Adipocyte (in vitro differentiated cells): Measurements from ENCODE around the gene SH2D6.
"Not testable (repeated sequence)": the region's sequence is repeated elsewhere in the genome, so short reads cannot be mapped to it uniquely, and the experiment has no call there.

ENCODE experiments used
- DNase-seq: peaks from one replicate; pipeline ENCODE4 v3.0.0-alpha.2; 2015; ENCODE audit warnings: low read depth
- H3K27me3 ChIP-seq: replicated peaks from 2 replicates; pipeline ENCODE4 v1.7.0; 2013; ENCODE audit warnings: mild to moderate bottlenecking, low read length, moderate library complexity; ENCODE audit not compliant: control insufficient read depth, insufficient read depth
- H3K36me3 ChIP-seq: 2 replicates; pipeline ENCODE4 v1.7.0; 2013; ENCODE audit warnings: low read length, mild to moderate bottlenecking, moderate library complexity; ENCODE audit not compliant: control insufficient read depth, insufficient read depth, severe bottlenecking
- H3K4me1 ChIP-seq: 2 replicates; pipeline ENCODE4 v1.7.0; 2013; ENCODE audit warnings: mild to moderate bottlenecking, low read length, moderate library complexity; ENCODE audit not compliant: control insufficient read depth, insufficient read depth
- H3K4me3 ChIP-seq: 2 replicates; pipeline ENCODE4 v1.7.0; 2013; ENCODE audit warnings: mild to moderate bottlenecking, low read length, moderate library complexity
- H3K9ac ChIP-seq: 2 replicates; pipeline ENCODE4 v1.7.0; 2013; ENCODE audit warnings: mild to moderate bottlenecking, low read length, moderate library complexity
- H3K9me3 ChIP-seq: 2 replicates; pipeline ENCODE4 v1.7.0; 2013; ENCODE audit warnings: mild to moderate bottlenecking, low read length, moderate library complexity; ENCODE audit not compliant: control insufficient read depth

Gene SH2D6

GRCh38 chr2:85418132-85419008 is at the start of gene SH2D6:
SH2D6 (plus strand) TSS chr2:85418714; CDS start chr2:85429466, 10,752 bp downstream.
- Histone ChIP-seq H3K4me1 (peaks cover 43% of the 10 kb centered on the region), H3K4me3 (peak within 1 kb of the TSS; percentile 89), H3K27me3 (no peaks in the 10 kb centered on the region), H3K9ac (peak within 1 kb of the TSS; percentile 95), H3K36me3 (no peaks in the 10 kb centered on the region), H3K9me3 (no peaks in the 10 kb centered on the region)
- peak; percentile 91 for DNase-seq

GRCh38 chr2:85368921-85369320 is 49.6 kb upstream of the SH2D6 start:
- H3K9me3 ChIP-seq, result no peaks in the 10 kb centered on the region
- H3K9ac ChIP-seq, result no peak overlapping the region
- H3K27me3 ChIP-seq, result no peaks in the 10 kb centered on the region
- H3K4me1 ChIP-seq, result peaks cover 22% of the 10 kb centered on the region
- peaks cover 20% of the 10 kb centered on the region for H3K36me3 ChIP-seq
- H3K4me3 ChIP-seq, result no peak overlapping the region
- DNase-seq, result peak; percentile 9

DNA sequence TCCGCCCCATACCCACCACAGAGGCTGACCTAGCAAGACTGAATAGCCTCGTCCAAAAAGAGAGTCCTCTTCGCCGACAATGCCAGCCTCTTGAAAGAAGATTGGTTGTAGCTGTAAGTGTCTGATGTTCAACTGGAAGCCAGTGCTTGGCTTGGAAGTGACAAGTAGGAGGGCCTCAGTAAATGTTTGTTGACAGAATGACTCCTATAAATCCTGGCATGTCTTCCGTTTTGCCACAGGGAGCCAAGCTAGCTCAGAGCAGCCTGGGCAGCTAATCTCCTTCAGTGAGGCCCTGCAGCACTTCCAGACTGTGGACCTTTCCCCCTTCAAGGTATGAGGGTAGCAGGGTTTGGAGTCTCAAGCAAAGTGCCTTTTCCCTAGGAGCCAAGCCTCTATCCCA is 49.0 kb upstream of the SH2D6 start:
- H3K9me3 ChIP-seq, result no peaks in the 10 kb centered on the region
- no peak overlapping the region for H3K4me3 ChIP-seq
- DNase-seq, result peak; percentile 15

GRCh38 chr2:85371045-85371444 is 47.5 kb upstream of the SH2D6 start:
- no peak overlapping the region for H3K9ac ChIP-seq
- DNase-seq, result no peak
- no peaks in the 10 kb centered on the region for H3K27me3 ChIP-seq
- H3K36me3 ChIP-seq, result peaks cover 23% of the 10 kb centered on the region
- no peak overlapping the region for H3K4me3 ChIP-seq
- H3K9me3 ChIP-seq, result no peaks in the 10 kb centered on the region
- peaks cover 29% of the 10 kb centered on the region for H3K4me1 ChIP-seq

More for the DNA sequence above, 49.0 kb upstream of the SH2D6 start:
- no peaks in the 10 kb centered on the region for H3K27me3 ChIP-seq
- peaks cover 22% of the 10 kb centered on the region for H3K4me1 ChIP-seq
- peaks cover 21% of the 10 kb centered on the region for H3K36me3 ChIP-seq
- no peak overlapping the region for H3K9ac ChIP-seq

DNA sequence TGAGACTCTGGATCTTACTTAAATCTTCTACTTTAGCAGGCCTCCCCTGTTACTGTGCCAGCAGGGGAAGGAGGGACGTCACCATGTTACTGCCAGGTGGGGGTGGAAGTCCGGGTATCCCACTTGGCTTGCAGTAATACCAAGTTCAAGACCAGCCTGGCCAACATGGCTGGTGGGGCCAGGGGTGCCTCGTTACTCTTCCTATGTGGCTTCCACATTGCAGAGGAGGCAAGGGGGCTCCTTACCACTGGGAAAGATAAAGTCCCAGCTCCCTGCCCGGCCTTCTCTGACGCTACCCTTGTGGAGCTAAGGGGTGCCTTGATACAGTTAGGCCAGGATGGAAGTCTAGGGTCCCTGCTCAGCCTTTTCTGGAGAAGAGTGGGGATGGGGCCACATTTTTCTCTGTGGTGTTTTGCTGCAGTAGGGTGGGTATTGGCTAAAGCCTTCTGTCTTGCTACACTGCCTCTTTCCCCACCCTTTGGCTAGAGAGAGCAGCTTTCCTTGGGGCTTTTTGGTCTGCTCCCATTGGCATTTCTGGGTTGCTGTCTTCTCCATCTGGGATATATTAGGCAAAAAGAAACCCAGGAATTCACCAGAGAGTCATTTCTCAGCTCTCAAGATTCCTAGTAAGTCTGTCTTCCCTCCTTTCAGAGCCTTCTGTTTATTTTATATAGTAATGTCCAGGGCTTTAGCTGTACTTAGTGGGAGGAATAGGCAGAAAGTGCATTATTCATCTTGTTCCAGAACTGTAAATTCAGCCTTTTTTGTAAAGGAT is 42.0 kb upstream of the SH2D6 start:
- H3K36me3 ChIP-seq, result peaks cover 53% of the 10 kb centered on the region
- H3K9ac ChIP-seq, result peak overlapping the region; percentile 24
- H3K4me3 ChIP-seq, result no peak overlapping the region
- H3K9me3 ChIP-seq, result peaks cover 8% of the 10 kb centered on the region
- peak; percentile 89 for DNase-seq
- no peaks in the 10 kb centered on the region for H3K27me3 ChIP-seq
- peaks cover 22% of the 10 kb centered on the region for H3K4me1 ChIP-seq

DNA sequence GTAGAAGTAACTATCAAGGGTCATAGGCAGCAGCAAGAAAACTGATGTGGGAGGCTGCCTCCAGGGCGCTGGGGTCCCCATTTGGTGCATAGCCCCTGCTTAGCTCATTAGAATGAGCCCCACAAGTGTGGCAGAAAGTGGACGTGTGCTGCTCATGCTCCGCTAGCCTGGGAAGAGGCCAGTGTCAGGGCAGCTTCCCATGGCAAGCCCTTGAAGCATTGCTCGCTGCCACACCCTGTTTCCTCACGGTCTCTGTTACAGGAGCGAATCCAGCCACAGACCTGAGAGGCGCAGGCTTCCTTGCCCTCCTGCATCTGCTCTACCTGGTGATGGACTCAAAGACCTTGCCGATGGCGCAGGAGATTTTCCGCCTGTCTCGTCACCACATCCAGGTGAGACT is 41.4 kb upstream of the SH2D6 start:
- Histone ChIP-seq H3K36me3 (peaks cover 53% of the 10 kb centered on the region), H3K27me3 (no peaks in the 10 kb centered on the region), H3K9me3 (peaks cover 8% of the 10 kb centered on the region), H3K4me3 (no peak overlapping the region), H3K9ac (peak overlapping the region; percentile 24), H3K4me1 (peaks cover 22% of the 10 kb centered on the region)
- DNase-seq, result peak; percentile 40

DNA sequence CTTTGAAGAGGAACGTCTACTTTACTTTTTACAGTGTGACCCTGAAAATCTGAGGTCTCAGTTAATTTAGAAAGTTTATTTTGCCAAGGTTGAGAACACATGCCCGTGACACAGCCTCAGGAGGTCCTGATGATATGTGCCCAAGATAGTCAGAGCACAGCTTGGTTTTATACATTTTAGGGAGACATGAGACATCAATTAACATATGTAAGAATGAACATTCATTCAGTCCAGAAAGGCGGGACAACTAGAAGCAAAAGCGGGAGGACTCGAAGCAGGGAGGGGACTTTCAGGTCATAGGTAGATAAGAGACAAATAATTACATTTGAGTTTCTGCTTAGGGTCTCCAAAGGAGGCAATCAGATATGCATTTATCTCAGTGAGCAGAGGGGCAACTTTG is 40.3 kb upstream of the SH2D6 start:
- Histone ChIP-seq H3K4me3 (no peak overlapping the region), H3K9ac (no peak overlapping the region), H3K27me3 (no peaks in the 10 kb centered on the region), H3K9me3 (peaks cover 8% of the 10 kb centered on the region), H3K4me1 (peaks cover 30% of the 10 kb centered on the region), H3K36me3 (peaks cover 50% of the 10 kb centered on the region)
- no peak for DNase-seq

DNA sequence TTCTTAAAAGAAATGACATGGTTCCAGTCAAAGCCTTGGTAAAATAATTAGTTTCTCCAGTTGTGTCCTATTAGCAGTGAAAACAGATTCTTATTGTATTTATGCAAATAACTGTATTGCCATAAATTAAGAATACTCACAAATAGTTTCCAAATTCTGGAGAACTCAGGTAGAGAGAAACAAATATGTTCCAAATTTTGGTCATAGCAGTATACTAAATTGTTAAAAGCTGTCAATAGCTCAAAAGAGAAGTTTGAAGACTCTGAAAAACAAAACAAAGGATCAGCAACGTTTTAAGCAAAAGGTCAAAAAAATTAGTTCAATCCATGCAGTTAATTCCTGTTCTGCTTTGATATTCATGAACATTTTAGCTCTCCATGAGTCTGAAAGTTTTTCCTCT is 38.5 kb upstream of the SH2D6 start:
- Histone ChIP-seq H3K4me3 (no peak overlapping the region), H3K36me3 (peaks cover 59% of the 10 kb centered on the region), H3K9ac (no peak overlapping the region), H3K9me3 (peaks cover 8% of the 10 kb centered on the region), H3K27me3 (no peaks in the 10 kb centered on the region), H3K4me1 (peaks cover 36% of the 10 kb centered on the region)
- no peak for DNase-seq

DNA sequence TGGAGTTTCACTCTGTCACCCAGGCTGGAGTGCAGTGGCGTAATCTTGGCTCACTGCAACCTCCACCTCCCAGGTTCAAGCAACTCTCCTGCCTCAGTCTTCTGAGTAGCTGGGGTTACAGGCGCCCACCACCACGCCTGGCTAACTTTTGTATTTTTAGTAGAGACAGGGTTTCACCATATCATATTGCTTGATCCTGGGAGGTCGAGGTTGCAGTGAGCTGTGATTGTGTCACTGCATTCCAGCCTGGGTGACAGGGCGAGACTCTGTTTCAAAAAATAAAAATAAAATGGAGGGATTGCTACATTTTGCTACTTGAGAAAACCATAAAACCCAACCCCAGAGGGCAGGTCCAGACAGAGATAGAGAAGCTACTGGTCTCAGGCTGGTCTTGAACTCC is 35.4 kb upstream of the SH2D6 start:
- not testable (repeated sequence) for H3K4me3 ChIP-seq, H3K9me3 ChIP-seq, H3K27me3 ChIP-seq
- peak; percentile 60 for DNase-seq
- H3K9ac ChIP-seq, result peak overlapping the region; percentile 72
- H3K36me3 ChIP-seq, result peaks cover 65% of the 10 kb centered on the region
- H3K4me1 ChIP-seq, result peaks cover 17% of the 10 kb centered on the region

GRCh38 chr2:85383850-85384249 is 34.7 kb upstream of the SH2D6 start:
- H3K27me3 ChIP-seq, result no peaks in the 10 kb centered on the region

GRCh38 chr2:85385746-85386145 is 32.8 kb upstream of the SH2D6 start:
- Histone ChIP-seq H3K27me3 (no peaks in the 10 kb centered on the region), H3K4me3 (no peak overlapping the region), H3K9ac (no peak overlapping the region), H3K36me3 (peaks cover 65% of the 10 kb centered on the region), H3K9me3 (no peaks in the 10 kb centered on the region), H3K4me1 (peaks cover 25% of the 10 kb centered on the region)
- no peak for DNase-seq

More at GRCh38 chr2:85383850-85384249, 34.7 kb upstream of the SH2D6 start:
- Histone ChIP-seq H3K4me1 (peaks cover 21% of the 10 kb centered on the region), H3K9me3 (peaks cover 8% of the 10 kb centered on the region), H3K36me3 (peaks cover 65% of the 10 kb centered on the region), H3K4me3 (no peak overlapping the region), H3K9ac (peak overlapping the region; percentile 45)
- no peak for DNase-seq
